Panc1 (cell line): ENCODE data around the gene SLC12A9.

Experiments used
- CTCF ChIP-seq: fragments of 450-650 bp; IDR thresholded peaks from 2 replicates; pipeline ENCODE4 v1.5.1; 2017; ENCODE audit warnings: mild to moderate bottlenecking
- POLR2AphosphoS5 ChIP-seq: IDR thresholded peaks from 2 replicates; pipeline ENCODE4 v1.6.1; 2012; ENCODE audit warnings: mild to moderate bottlenecking, low read depth, low read length, moderate library complexity
- REST ChIP-seq, 2 experiments: IDR thresholded peaks; 2 replicates each; pipeline ENCODE4 v1.6.1; 2011 to 2012; ENCODE audit warnings: low read depth in 2 of 2, control low read depth in 1 of 2, low read length in 1 of 2, mild to moderate bottlenecking in 1 of 2, moderate library complexity in 1 of 2; ENCODE audit not compliant: insufficient read depth in 1 of 2
- SIN3A ChIP-seq: IDR thresholded peaks from 2 replicates; pipeline ENCODE4 v1.6.1; 2012; ENCODE audit warnings: low read depth, mild to moderate bottlenecking, low read length, moderate library complexity, borderline replicate concordance; ENCODE audit not compliant: insufficient read depth

GRCh38 chr7:100827330-100828226, 24.9 kb upstream of the SLC12A9 start, which contains the start of gene EPHB4:
- no peak; the same call in 1 of the 2 replicates for TF ChIP-seq CTCF
- TF ChIP-seq REST (IDR thresholded peaks at IDR 0.05; ENCODE audit: insufficient read depth in 1 of 2, low read depth in 2 of 2, low read length in 1 of 2): 0 out of 4 replicates have a peak, but pooled peaks of 1 of the 2 experiments have one; percentile 28
- peak; percentile 52; the same call in 1 of the 2 replicates for TF ChIP-seq POLR2AphosphoS5
- peak; percentile 44; the same call in 1 of the 2 replicates for TF ChIP-seq SIN3A
